Measurements from ENCODE around the gene TAF4.

The TAF4 gene, protein sequence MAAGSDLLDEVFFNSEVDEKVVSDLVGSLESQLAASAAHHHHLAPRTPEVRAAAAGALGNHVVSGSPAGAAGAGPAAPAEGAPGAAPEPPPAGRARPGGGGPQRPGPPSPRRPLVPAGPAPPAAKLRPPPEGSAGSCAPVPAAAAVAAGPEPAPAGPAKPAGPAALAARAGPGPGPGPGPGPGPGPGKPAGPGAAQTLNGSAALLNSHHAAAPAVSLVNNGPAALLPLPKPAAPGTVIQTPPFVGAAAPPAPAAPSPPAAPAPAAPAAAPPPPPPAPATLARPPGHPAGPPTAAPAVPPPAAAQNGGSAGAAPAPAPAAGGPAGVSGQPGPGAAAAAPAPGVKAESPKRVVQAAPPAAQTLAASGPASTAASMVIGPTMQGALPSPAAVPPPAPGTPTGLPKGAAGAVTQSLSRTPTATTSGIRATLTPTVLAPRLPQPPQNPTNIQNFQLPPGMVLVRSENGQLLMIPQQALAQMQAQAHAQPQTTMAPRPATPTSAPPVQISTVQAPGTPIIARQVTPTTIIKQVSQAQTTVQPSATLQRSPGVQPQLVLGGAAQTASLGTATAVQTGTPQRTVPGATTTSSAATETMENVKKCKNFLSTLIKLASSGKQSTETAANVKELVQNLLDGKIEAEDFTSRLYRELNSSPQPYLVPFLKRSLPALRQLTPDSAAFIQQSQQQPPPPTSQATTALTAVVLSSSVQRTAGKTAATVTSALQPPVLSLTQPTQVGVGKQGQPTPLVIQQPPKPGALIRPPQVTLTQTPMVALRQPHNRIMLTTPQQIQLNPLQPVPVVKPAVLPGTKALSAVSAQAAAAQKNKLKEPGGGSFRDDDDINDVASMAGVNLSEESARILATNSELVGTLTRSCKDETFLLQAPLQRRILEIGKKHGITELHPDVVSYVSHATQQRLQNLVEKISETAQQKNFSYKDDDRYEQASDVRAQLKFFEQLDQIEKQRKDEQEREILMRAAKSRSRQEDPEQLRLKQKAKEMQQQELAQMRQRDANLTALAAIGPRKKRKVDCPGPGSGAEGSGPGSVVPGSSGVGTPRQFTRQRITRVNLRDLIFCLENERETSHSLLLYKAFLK

GRCh38 chr20:62065674-62066338, at the start of gene TAF4:
TSS of gene TAF4 (minus strand) at chr20:62065881. CDS start at chr20:62065810, 71 bp downstream.
- no peak for TF ChIP-seq ELF4 (IDR thresholded peaks at IDR 0.05)
- no peak for TF ChIP-seq LEF1 (IDR thresholded peaks at IDR 0.05; ENCODE audit: borderline replicate concordance)
- no peak for TF ChIP-seq FOXK2 (IDR thresholded peaks at IDR 0.05)
- TF ChIP-seq FOXM1 (IDR thresholded peaks at IDR 0.05; ENCODE audit: borderline replicate concordance): no peak
- TF ChIP-seq HDGF (IDR thresholded peaks at IDR 0.05; ENCODE audit: borderline replicate concordance): no peak
- TF ChIP-seq FOXA1 (IDR thresholded peaks at IDR 0.05): no peak
- TF ChIP-seq, protein P1, sequence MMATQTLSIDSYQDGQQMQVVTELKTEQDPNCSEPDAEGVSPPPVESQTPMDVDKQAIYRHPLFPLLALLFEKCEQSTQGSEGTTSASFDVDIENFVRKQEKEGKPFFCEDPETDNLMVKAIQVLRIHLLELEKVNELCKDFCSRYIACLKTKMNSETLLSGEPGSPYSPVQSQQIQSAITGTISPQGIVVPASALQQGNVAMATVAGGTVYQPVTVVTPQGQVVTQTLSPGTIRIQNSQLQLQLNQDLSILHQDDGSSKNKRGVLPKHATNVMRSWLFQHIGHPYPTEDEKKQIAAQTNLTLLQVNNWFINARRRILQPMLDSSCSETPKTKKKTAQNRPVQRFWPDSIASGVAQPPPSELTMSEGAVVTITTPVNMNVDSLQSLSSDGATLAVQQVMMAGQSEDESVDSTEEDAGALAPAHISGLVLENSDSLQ (IDR thresholded peaks at IDR 0.05): no peak
- no peak for TF ChIP-seq BHLHE40 (IDR thresholded peaks at IDR 0.05; ENCODE audit: borderline replicate concordance)
- TF ChIP-seq L3MBTL2 (conservative IDR thresholded peaks at IDR 0.05): no peak
- no peak for TF ChIP-seq NFRKB (IDR thresholded peaks at IDR 0.05)
- TF ChIP-seq SP1 (IDR thresholded peaks at IDR 0.05): no peak
- no peak for TF ChIP-seq CTBP1 (IDR thresholded peaks at IDR 0.05; ENCODE audit: borderline replicate concordance)
- TF ChIP-seq ARNT (IDR thresholded peaks at IDR 0.05): no peak
- CTCF ChIA-PET: no interaction called here
- POLR2A ChIA-PET: interaction anchor here (0.8 to 4.0 kb wide), 14 partner anchors 23 to 151 kb away, joined by 3 to 37 read pairs (median 4); partner anchors contain the start of gene LSM14B
- peak; percentile 98 for DNase-seq (ENCODE audit: extremely low spot score)

- no peak for DNase-seq (ENCODE audit: extremely low spot score)
- POLR2A ChIA-PET: interaction anchor here (1.1 kb wide), 1 partner anchor 49 kb away, joined by 3 read pairs; no protein-coding TSS in a partner anchor
- CTCF ChIA-PET: no interaction called here
- TF ChIP-seq ELF4 (IDR thresholded peaks at IDR 0.05) (no peak), L3MBTL2 (conservative IDR thresholded peaks at IDR 0.05) (no peak), TARDBP (IDR thresholded peaks at IDR 0.05) (no peak), SP1 (IDR thresholded peaks at IDR 0.05) (no peak), NFRKB (IDR thresholded peaks at IDR 0.05) (no peak), ARNT (IDR thresholded peaks at IDR 0.05) (no peak), LEF1 (IDR thresholded peaks at IDR 0.05; ENCODE audit: borderline replicate concordance) (no peak), FOXM1 (IDR thresholded peaks at IDR 0.05; ENCODE audit: borderline replicate concordance) (no peak), FOXK2 (IDR thresholded peaks at IDR 0.05) (no peak), CTBP1 (IDR thresholded peaks at IDR 0.05; ENCODE audit: borderline replicate concordance) (no peak), SUZ12 (IDR thresholded peaks at IDR 0.05) (no peak), HDGF (IDR thresholded peaks at IDR 0.05; ENCODE audit: borderline replicate concordance) (no peak), ZNF384 (IDR thresholded peaks at IDR 0.05) (no peak)
- TF ChIP-seq, protein P1 (IDR thresholded peaks at IDR 0.05): no peak
These were observed 49.2 kb upstream of the TAF4 start for GRCh38 chr20:62114894-62115293.

DNA sequence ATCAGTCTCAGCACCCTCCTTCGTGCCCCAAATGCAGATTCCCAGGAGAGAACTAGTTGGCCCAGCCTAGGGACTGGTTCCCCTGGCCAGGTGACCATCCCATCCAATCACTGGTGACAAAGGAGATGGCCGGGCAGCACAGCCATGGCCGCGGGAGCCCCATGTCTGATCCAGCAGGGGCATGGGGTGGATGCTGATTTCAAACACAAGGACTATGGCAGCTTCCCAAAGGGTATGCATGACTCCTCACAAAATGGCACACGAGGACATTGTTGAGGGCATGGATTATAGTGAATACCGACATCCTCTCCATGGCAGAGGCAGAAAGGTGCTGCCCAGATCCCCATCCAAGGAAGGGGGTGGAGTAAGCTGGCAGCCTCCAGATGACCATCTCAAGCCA, 46.7 kb upstream of the TAF4 start:
- ChIA-PET POLR2A (no interaction called here), CTCF (no interaction called here)
- no peak for TF ChIP-seq FOXK2 (IDR thresholded peaks at IDR 0.05)
- TF ChIP-seq, protein P1 (IDR thresholded peaks at IDR 0.05): no peak
- TF ChIP-seq CTBP1 (IDR thresholded peaks at IDR 0.05; ENCODE audit: borderline replicate concordance): no peak
- TF ChIP-seq ARNT (IDR thresholded peaks at IDR 0.05): no peak
- no peak for TF ChIP-seq HDGF (IDR thresholded peaks at IDR 0.05; ENCODE audit: borderline replicate concordance)
- DNase-seq (ENCODE audit: extremely low spot score): no peak

DNA sequence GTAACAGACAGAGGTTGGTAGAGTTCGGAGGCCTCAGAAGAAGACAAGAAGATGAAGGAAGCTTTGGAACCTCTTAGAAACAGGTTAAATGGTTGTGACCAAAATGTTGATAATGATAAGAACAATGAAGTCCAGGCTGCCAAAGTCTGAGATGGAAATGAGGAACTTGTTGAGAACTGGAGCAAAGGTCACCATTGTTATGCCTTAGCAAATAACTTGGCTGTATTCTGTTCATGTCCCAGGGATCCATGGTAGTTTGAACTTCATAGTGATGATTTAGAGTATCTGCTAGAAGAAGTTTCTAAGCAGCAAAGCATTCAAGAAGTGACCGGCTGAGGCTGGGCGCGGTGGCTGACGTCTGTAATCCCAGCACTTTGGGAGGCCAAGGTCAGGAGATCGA, 45.5 kb upstream of the TAF4 start:
- ChIA-PET CTCF (no interaction called here), POLR2A (no interaction called here)
- no peak for DNase-seq (ENCODE audit: extremely low spot score)
- TF ChIP-seq CTBP1 (IDR thresholded peaks at IDR 0.05; ENCODE audit: borderline replicate concordance) (no peak), ELF4 (IDR thresholded peaks at IDR 0.05) (no peak), FOXK2 (IDR thresholded peaks at IDR 0.05) (no peak), NFRKB (IDR thresholded peaks at IDR 0.05) (no peak)

- POLR2A ChIA-PET: no interaction called here
- CTCF ChIA-PET: no interaction called here
- no peak for DNase-seq (ENCODE audit: extremely low spot score)
- TF ChIP-seq SUZ12 (IDR thresholded peaks at IDR 0.05): no peak
- TF ChIP-seq, protein P1 (IDR thresholded peaks at IDR 0.05): no peak
- no peak for TF ChIP-seq FOXM1 (IDR thresholded peaks at IDR 0.05; ENCODE audit: borderline replicate concordance)
- no peak for TF ChIP-seq ELF4 (IDR thresholded peaks at IDR 0.05)
- TF ChIP-seq CTBP1 (IDR thresholded peaks at IDR 0.05; ENCODE audit: borderline replicate concordance): no peak
- no peak for TF ChIP-seq FOXK2 (IDR thresholded peaks at IDR 0.05)
These were observed 39.9 kb upstream of the TAF4 start for GRCh38 chr20:62105592-62105991.

Measured in HEK293T (cell line).